Heart right ventricle (tissue), 16 donors: ENCODE results near the gene ZFAND3. TPM values are rescaled to one million over a fixed set of nuclear protein-coding genes. Genes with fewer than 3 reads are reported as not detected.

Source experiments
- ATAC-seq, 8 donors: fragments of 200-7000 bp; cut with Tn5 transposase; one replicate each; pipeline ENCODE4 v1.9.1; 2020; ENCODE audit warnings: mild to moderate bottlenecking in 8 of 8, moderate library complexity in 8 of 8, moderate number of reproducible peaks in 1 of 8
- DNase-seq, 2 donors: peaks; one replicate each; pipeline ENCODE4 v3.0.0-alpha.2; 2020
- H3K27ac ChIP-seq, 10 donors: fragments of 200-600 bp; sonication (generic) in 2 of 10; one replicate each; pipeline versions ENCODE4 v1.5.0 to v1.8.0; 2020 to 2022; ENCODE audit warnings: mild to moderate bottlenecking in 3 of 10
- H3K27me3 ChIP-seq, 7 donors: fragments of 200-600 bp; one replicate each; pipeline ENCODE4 v1.8.0; 2021 to 2022; ENCODE audit warnings: mild to moderate bottlenecking in 2 of 7
- H3K36me3 ChIP-seq, 9 donors: fragments of 200-600 bp; sonication (generic) in 1 of 9; one replicate each; pipeline versions ENCODE4 v1.5.0 to v1.8.0; 2020 to 2022; ENCODE audit warnings: mild to moderate bottlenecking in 2 of 9
- H3K4me1 ChIP-seq, 9 donors: fragments of 200-600 bp; sonication (generic) in 1 of 9; one replicate each; pipeline versions ENCODE4 v1.5.0 to v1.8.0; 2020 to 2022; ENCODE audit warnings: mild to moderate bottlenecking in 4 of 9
- H3K4me3 ChIP-seq, 10 donors: fragments of 200-600 bp; sonication (generic) in 2 of 10; one replicate each; pipeline versions ENCODE4 v1.5.0 to v1.8.0; 2020 to 2022; ENCODE audit warnings: mild to moderate bottlenecking in 7 of 10, moderate library complexity in 2 of 10
- H3K9me3 ChIP-seq, 11 donors: fragments of 200-600 bp in 10 of 11; sonication (generic) in 2 of 11; one replicate each; pipeline versions ENCODE4 v1.5.0 to v1.8.0; 2013 to 2022; ENCODE audit warnings: mild to moderate bottlenecking in 2 of 11, control low read depth in 1 of 11, moderate library complexity in 1 of 11
- whole genome bisulfite sequencing, 2 donors: extraction: QIAGEN DNeasy Blood & Tissue Kit; methylation state at CpG; one replicate each; pipeline ENCODE4 v1.1.7; 2013; ENCODE audit warnings: inconsistent platforms in 1 of 2; 5-methylcytosine and 5-hydroxymethylcytosine counted together
- intact Hi-C, 10 donors: fragments of 100-400 bp; cut with DNase I; formaldehyde crosslinking; loops; one replicate each; pipeline versions ENCODE4 v1.11.1 to v1.14.2; 2022
- polyA plus RNA-seq, 2 donors: library from polyadenylated mRNA; stranded (reverse); fragments of 200-250 nt; gene quantifications; one replicate each; pipeline ENCODE4 v1.2.3, GENCODE V29; 2013
- total RNA-seq, 10 donors: library from RNA; stranded (reverse); fragmentation: NEBNext Ultra II Directional in 3 of 10; extraction: Animal tissue kit (Norgen Biotek cat#: 25700) in 3 of 10; gene quantifications; one replicate each; pipeline versions ENCODE4 v1.2.1 to v1.2.4, GENCODE V29; 2021 to 2023
- TF ChIP-seq, protein P1 (sequence below), 9 donors: fragments of 200-600 bp; sonication (generic) in 2 of 9; IDR thresholded peaks; one replicate each; pipeline versions ENCODE4 v1.5.0 to v1.8.0; 2021 to 2022; ENCODE audit warnings: antibody characterized with exemption in 9 of 9, mild to moderate bottlenecking in 5 of 9, moderate library complexity in 1 of 9
- donor health status: Arrhythmogenic right ventricular cardiomyopathy.
- donor health status: ischemic (EF 13 %, LVEDD 7.1; RV severe dilation, severe dysfunction).
- donor health status: healthy with polysubstance abuse.
- donor health status: DM: no; HTN: yes; CAD: no.
- donor health status: DM: no; HTN: no; CAD: no.
- donor health status: ischemic (EF 25% LVEDD 6.9; RV normal size, moderate dysfunction).
- donor health status: ischemic (EF 25% LVEDD 5.7; RV mildly dilated, moderate dysfunction).
- donor health status: healthy.
- donor health status: DM: yes; HTN: yes; CAD: no.
- donor health status: Ischemic cardiomyopathy.
- donor health status: ischemic (EF 35%, LVEDD 5.7; RV mildly dilated, moderate dysfunction).
- donor health status: nonischemic (EF 11% LVEDD 7.7; RV severe dilation, severe dysfunction).
- donor health status: DM: yes; HTN: yes; CAD: no.
- donor health status: PGD.
- donor health status: ischemic (EF 29% LVEDD 5.4; RV normal size, mild dysfunction).
- donor health status: nonischemic (EF 23%, LVEDD 6.1; RV moderate dilation, normal function).

ZFAND3 gene
- total and polyA plus RNA-seq, 12 donors = 24.4 to 123 (median 105) TPM

GRCh38 chr6:38148606-38149005 lies 329.1 kb downstream of the ZFAND3 start:
- DNase-seq (no peak), ATAC-seq (no peak)
- H3K27ac ChIP-seq = no peak overlapping the region
- H3K36me3 ChIP-seq = peaks cover 0 to 53% (median 12%) of the 10 kb centered on the region in 9 donors
- H3K4me1 ChIP-seq = peaks cover 0 to 31% (median 6%) of the 10 kb centered on the region in 9 donors
- no peaks in the 10 kb centered on the region for H3K27me3 ChIP-seq
- H3K9me3 ChIP-seq = no peaks in the 10 kb centered on the region
- intact Hi-C loops = no loop called here
- WGBS, 2 donors = 76 to 82% methylated on average over 2 of the region's 2 CpGs
- TF ChIP-seq, protein P1, sequence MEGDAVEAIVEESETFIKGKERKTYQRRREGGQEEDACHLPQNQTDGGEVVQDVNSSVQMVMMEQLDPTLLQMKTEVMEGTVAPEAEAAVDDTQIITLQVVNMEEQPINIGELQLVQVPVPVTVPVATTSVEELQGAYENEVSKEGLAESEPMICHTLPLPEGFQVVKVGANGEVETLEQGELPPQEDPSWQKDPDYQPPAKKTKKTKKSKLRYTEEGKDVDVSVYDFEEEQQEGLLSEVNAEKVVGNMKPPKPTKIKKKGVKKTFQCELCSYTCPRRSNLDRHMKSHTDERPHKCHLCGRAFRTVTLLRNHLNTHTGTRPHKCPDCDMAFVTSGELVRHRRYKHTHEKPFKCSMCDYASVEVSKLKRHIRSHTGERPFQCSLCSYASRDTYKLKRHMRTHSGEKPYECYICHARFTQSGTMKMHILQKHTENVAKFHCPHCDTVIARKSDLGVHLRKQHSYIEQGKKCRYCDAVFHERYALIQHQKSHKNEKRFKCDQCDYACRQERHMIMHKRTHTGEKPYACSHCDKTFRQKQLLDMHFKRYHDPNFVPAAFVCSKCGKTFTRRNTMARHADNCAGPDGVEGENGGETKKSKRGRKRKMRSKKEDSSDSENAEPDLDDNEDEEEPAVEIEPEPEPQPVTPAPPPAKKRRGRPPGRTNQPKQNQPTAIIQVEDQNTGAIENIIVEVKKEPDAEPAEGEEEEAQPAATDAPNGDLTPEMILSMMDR (IDR thresholded peaks at IDR 0.05) = no peak
- no peak overlapping the region for H3K4me3 ChIP-seq

GRCh38 chr6:38149531-38149930 lies 330.0 kb downstream of the ZFAND3 start:
- TF ChIP-seq, protein P1 (IDR thresholded peaks at IDR 0.05) = no peak
- 82 to 91% methylated on average over 2 of the region's 2 CpGs for WGBS, 2 donors
- peaks cover 0 to 59% (median 12%) of the 10 kb centered on the region in 9 donors for H3K36me3 ChIP-seq

GRCh38 chr6:38150021-38150420 lies 330.5 kb downstream of the ZFAND3 start:
- 79 to 81% methylated on average over 3 of the region's 3 CpGs for WGBS, 2 donors
- intact Hi-C loops = no loop called here
- peaks cover 0 to 62% (median 12%) of the 10 kb centered on the region in 9 donors for H3K36me3 ChIP-seq

More at GRCh38 chr6:38149531-38149930, 330.0 kb downstream of the ZFAND3 start:
- peak in 2 of 8 donors; percentile 15 to 33 for ATAC-seq
- no peak overlapping the region for H3K27ac ChIP-seq
- DNase-seq = no peak
- intact Hi-C loops = no loop called here
- H3K9me3 ChIP-seq = no peaks in the 10 kb centered on the region
- peaks cover 0 to 32% (median 6%) of the 10 kb centered on the region in 9 donors for H3K4me1 ChIP-seq
- no peaks in the 10 kb centered on the region for H3K27me3 ChIP-seq
- H3K4me3 ChIP-seq = no peak overlapping the region

DNA sequence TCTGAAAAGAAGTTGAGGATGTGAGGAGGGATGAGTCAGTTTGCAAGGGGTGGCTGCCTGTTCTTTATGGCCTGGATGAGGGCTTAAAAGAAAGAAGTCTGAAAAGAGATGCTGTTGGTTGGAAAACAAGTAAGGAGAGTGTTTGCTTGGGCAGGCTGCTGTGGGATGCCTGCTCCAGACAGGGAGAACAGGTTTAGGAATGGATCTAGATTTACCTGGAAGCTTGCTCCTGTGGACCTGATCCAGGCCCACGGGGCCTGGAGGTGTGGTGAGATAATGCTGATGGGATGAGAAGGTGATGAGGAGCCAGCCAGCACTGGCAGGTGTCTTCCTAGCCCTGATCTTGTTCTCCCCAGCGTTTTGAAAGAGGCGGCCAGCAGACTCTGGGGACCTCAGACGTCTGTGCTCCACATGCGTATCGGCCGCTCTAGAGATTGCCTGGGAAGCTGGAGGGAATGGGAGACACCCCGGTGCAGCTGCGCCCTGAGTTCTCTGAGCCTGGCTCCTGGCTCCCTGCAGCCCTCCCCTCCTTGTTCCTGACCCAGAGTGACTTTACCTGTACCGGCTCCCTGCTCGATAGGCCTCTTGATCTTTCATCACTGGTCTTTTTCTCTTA lies 331.3 kb downstream of the ZFAND3 start:
- TF ChIP-seq, protein P1 (IDR thresholded peaks at IDR 0.05) = no peak
- intact Hi-C loops = no loop called here
- 82 to 88% methylated on average over 11 of the region's 11 CpGs for WGBS, 2 donors
- ATAC-seq (no peak), DNase-seq (no peak)
- H3K27me3 ChIP-seq = no peaks in the 10 kb centered on the region
- no peak overlapping the region for H3K4me3 ChIP-seq
- peaks cover 0 to 61% (median 12%) of the 10 kb centered on the region in 9 donors for H3K36me3 ChIP-seq
- H3K27ac ChIP-seq = no peak overlapping the region
- peaks cover 0 to 42% (median 7%) of the 10 kb centered on the region in 9 donors for H3K4me1 ChIP-seq
- H3K9me3 ChIP-seq = no peaks in the 10 kb centered on the region

More at GRCh38 chr6:38150021-38150420, 330.5 kb downstream of the ZFAND3 start:
- DNase-seq (no peak), ATAC-seq (no peak)
- Histone ChIP-seq H3K4me1 (peaks cover 0 to 35% (median 6%) of the 10 kb centered on the region in 9 donors), H3K27me3 (no peaks in the 10 kb centered on the region), H3K9me3 (no peaks in the 10 kb centered on the region), H3K4me3 (no peak overlapping the region), H3K27ac (no peak overlapping the region)
- TF ChIP-seq, protein P1 (IDR thresholded peaks at IDR 0.05) = no peak
